NB4 (cell line): Measurements from ENCODE around the gene IDI1.

Experiments used
- POLR2A ChIP-seq: IDR thresholded peaks from 2 replicates; pipeline ENCODE4 v1.6.1; 2011; ENCODE audit warnings: mild to moderate bottlenecking; ENCODE audit not compliant: insufficient read length; ENCODE audit errors: extremely low read depth
- TF ChIP-seq, protein P1 (sequence below): IDR thresholded peaks from one replicate; pipeline ENCODE4 v1.5.1; 2012; ENCODE audit warnings: low read depth, low read length

DNA sequence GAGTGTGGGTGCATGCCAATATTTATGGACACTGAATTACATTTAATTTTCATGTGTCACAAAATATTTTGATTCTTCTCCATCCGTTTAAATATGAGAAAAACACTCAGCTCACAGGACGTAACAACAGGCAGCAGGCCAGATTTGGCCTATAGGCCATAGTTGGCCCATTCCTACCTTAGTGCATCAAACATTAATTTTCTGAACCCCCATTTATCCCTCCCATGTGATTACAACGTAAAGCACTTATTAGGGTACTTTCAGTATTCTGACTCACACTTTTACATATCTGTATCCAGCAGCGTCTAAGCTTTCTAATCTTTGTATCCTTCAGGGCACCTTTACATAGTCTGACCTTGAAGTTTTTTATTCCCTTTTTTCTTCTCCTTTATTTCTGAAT lies 4.0 kb downstream of the IDI1 start:
- TF ChIP-seq POLR2A, result no peak
- TF ChIP-seq, protein P1, sequence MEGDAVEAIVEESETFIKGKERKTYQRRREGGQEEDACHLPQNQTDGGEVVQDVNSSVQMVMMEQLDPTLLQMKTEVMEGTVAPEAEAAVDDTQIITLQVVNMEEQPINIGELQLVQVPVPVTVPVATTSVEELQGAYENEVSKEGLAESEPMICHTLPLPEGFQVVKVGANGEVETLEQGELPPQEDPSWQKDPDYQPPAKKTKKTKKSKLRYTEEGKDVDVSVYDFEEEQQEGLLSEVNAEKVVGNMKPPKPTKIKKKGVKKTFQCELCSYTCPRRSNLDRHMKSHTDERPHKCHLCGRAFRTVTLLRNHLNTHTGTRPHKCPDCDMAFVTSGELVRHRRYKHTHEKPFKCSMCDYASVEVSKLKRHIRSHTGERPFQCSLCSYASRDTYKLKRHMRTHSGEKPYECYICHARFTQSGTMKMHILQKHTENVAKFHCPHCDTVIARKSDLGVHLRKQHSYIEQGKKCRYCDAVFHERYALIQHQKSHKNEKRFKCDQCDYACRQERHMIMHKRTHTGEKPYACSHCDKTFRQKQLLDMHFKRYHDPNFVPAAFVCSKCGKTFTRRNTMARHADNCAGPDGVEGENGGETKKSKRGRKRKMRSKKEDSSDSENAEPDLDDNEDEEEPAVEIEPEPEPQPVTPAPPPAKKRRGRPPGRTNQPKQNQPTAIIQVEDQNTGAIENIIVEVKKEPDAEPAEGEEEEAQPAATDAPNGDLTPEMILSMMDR, result no peak
